K562 (cell line): Measurements from ENCODE around the gene SESN2.

Experiments used
- MTA3 ChIP-seq: fragments of 450-650 bp; formaldehyde crosslinking; IDR thresholded peaks from 2 replicates; pipeline ENCODE4 v1.6.1; 2017; ENCODE audit warnings: mild to moderate bottlenecking, borderline replicate concordance
- MYC ChIP-seq, 2 experiments: fragments of 250-450 bp in 1 of 2; sonication (Bioruptor Pico) in 1 of 2; IDR thresholded peaks; 2 replicates each; pipeline versions ENCODE4 v1.5.1 to v1.6.1; 2012 to 2021; ENCODE audit warnings: low read depth in 2 of 2, borderline replicate concordance in 1 of 2, improper control_type of control experiment in 1 of 2, low read length in 1 of 2, mild to moderate bottlenecking in 1 of 2, moderate library complexity in 1 of 2
- PRDM10 ChIP-seq: fragments of 450-650 bp; IDR thresholded peaks from 2 replicates; pipeline ENCODE4 v1.6.1; 2018; ENCODE audit not compliant: partially characterized antibody
- RBBP5 ChIP-seq: fragments of 200-600 bp; sonication (generic); IDR thresholded peaks from 2 replicates; pipeline ENCODE4 v1.6.1; 2012; ENCODE audit warnings: borderline replicate concordance, mild to moderate bottlenecking, low read length, control low read depth, inconsistent platforms; ENCODE audit not compliant: insufficient read depth, poor library complexity, severe bottlenecking
- SMARCA4 ChIP-seq: fragments of 450-650 bp; IDR thresholded peaks from 2 replicates; pipeline ENCODE4 v1.6.1; 2016
- TSC22D4 ChIP-seq: fragments of 450-650 bp; IDR thresholded peaks from 2 replicates; pipeline ENCODE4 v1.6.1; 2016; ENCODE audit warnings: missing genetic modification characterization, missing biosample characterization, control low read depth
- TF ChIP-seq, protein P1 (sequence below): fragments of 450-650 bp; formaldehyde crosslinking; IDR thresholded peaks from 2 replicates; pipeline ENCODE4 v1.4.0; 2020; ENCODE audit warnings: mild to moderate bottlenecking, moderate library complexity

DNA sequence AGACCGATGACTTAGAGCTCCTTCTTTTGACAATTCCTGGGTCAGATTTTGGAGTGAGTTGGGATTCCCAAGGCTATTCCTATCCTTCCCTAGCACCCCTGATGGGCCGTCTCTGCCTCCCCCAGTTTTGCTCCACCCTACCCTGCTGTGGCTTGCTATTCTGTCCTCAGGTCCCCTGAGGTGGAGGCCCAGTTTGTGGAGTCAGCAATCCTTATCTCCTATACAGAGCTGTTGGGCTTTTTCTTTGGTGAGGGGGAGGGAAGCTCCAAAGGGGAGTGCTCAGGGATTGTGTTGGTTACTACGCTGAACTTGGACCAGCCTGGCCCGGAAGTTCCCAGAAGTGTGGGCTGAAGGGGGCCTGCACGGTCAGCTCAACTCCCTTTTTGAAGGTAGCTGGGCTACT lies 7.6 kb downstream of the SESN2 start:
- TF ChIP-seq RBBP5, result peak; percentile 55
- TF ChIP-seq PRDM10, result peak; percentile 81
- TF ChIP-seq SMARCA4, result peak; percentile 77
- TF ChIP-seq, protein P1, sequence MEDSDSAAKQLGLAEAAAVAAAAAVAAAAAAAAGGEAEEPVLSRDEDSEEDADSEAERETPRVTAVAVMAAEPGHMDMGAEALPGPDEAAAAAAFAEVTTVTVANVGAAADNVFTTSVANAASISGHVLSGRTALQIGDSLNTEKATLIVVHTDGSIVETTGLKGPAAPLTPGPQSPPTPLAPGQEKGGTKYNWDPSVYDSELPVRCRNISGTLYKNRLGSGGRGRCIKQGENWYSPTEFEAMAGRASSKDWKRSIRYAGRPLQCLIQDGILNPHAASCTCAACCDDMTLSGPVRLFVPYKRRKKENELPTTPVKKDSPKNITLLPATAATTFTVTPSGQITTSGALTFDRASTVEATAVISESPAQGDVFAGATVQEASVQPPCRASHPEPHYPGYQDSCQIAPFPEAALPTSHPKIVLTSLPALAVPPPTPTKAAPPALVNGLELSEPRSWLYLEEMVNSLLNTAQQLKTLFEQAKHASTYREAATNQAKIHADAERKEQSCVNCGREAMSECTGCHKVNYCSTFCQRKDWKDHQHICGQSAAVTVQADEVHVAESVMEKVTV (CRISPR knock-in tag), result no peak
- TF ChIP-seq MYC (IDR thresholded peaks at IDR 0.05; ENCODE audit: low read depth, low read length), result no peak; the same call in 1 of the 2 replicates
- no peak for TF ChIP-seq MYC (CRISPR knock-in tag; IDR thresholded peaks at IDR 0.05; ENCODE audit: borderline replicate concordance, low read depth)
- TF ChIP-seq MTA3, result peak; percentile 73; the same call in 1 of the 2 replicates
- TF ChIP-seq TSC22D4 (tag), result no peak
